K562 (cell line): Measurements from ENCODE around the gene FADS6. TPM values are rescaled to one million over a fixed set of nuclear protein-coding genes. Genes with fewer than 3 reads are reported as not detected.

Experiments used
- BCOR ChIP-seq: fragments of 450-650 bp; IDR thresholded peaks from 2 replicates; pipeline ENCODE4 v1.6.1; 2016
- FOXJ2 ChIP-seq: fragments of 200-800 bp; sonication (Bioruptor generic); IDR thresholded peaks from 2 replicates; pipeline ENCODE4 v1.6.1; 2016; ENCODE audit warnings: missing genetic modification characterization, missing compliant biosample characterization
- GABPB1 ChIP-seq: sonication (generic); formaldehyde crosslinking; IDR thresholded peaks from 2 replicates; pipeline ENCODE4 v1.8.0; 2022; ENCODE audit warnings: mild to moderate bottlenecking, missing genetic modification reagents
- GATAD2B ChIP-seq: fragments of 450-650 bp; IDR thresholded peaks from 2 replicates; pipeline ENCODE4 v1.6.1; 2017; ENCODE audit warnings: mild to moderate bottlenecking, borderline replicate concordance
- GTF2E2 ChIP-seq: fragments of 200-800 bp; sonication (Bioruptor generic); IDR thresholded peaks from 2 replicates; pipeline ENCODE4 v1.6.1; 2016; ENCODE audit warnings: missing genetic modification characterization, missing compliant biosample characterization
- MEIS2 ChIP-seq: fragments of 450-650 bp; IDR thresholded peaks from 2 replicates; pipeline ENCODE4 v1.6.1; 2014; ENCODE audit warnings: mild to moderate bottlenecking; ENCODE audit not compliant: partially characterized antibody
- MYBL2 ChIP-seq, 2 experiments: fragments of 450-650 bp in 1 of 2; sonication (generic) in 1 of 2; formaldehyde crosslinking in 1 of 2; IDR thresholded peaks; 2 replicates each; pipeline versions ENCODE4 v1.6.1 to v1.8.1; 2017 to 2022; ENCODE audit warnings: borderline replicate concordance in 1 of 2, inconsistent platforms in 1 of 2, low read depth in 1 of 2, mild to moderate bottlenecking in 1 of 2, missing genetic modification reagents in 1 of 2, moderate library complexity in 1 of 2
- NELFE ChIP-seq: IDR thresholded peaks from 2 replicates; pipeline ENCODE4 v1.6.1; 2011; ENCODE audit warnings: mild to moderate bottlenecking; ENCODE audit not compliant: insufficient read depth, insufficient read length
- NR3C1 ChIP-seq: sonication (generic); formaldehyde crosslinking; IDR thresholded peaks from 2 replicates; pipeline ENCODE4 v1.8.1; 2022; ENCODE audit warnings: missing genetic modification reagents
- POLR3A ChIP-seq: IDR thresholded peaks from 2 replicates; pipeline ENCODE4 v1.6.1; 2011; ENCODE audit warnings: borderline replicate concordance, mild to moderate bottlenecking, moderate library complexity; ENCODE audit not compliant: insufficient read length, insufficient read depth; ENCODE audit errors: extremely low read depth
- ZNF174 ChIP-seq: fragments of 250-450 bp; sonication (Bioruptor Pico); IDR thresholded peaks from 2 replicates; pipeline ENCODE4 v1.4.0; 2020; ENCODE audit warnings: mild to moderate bottlenecking
- ZNF347 ChIP-seq: fragments of 450-650 bp; formaldehyde crosslinking; IDR thresholded peaks from 2 replicates; pipeline ENCODE4 v1.4.0; 2020; ENCODE audit warnings: low read depth, mild to moderate bottlenecking, moderate library complexity
- ZNF384 ChIP-seq: IDR thresholded peaks from 2 replicates; pipeline ENCODE4 v1.6.1; 2012; ENCODE audit warnings: low read depth, low read length, improper control_type of control experiment
- ZNF436 ChIP-seq: fragments of 250-450, 450-650 bp; sonication (Bioruptor Pico); formaldehyde crosslinking; IDR thresholded peaks from 2 replicates; pipeline ENCODE4 v1.7.0; 2020; ENCODE audit warnings: mild to moderate bottlenecking
- polyA plus RNA-seq, 8 experiments: library from polyadenylated mRNA; depleted of rRNA in 4 of 8; stranded (reverse) in 5 of 8; unstranded in 3 of 8; fragments of >200 nt; fragmentation: Nextera tagmentation in 2 of 8; fragmentation: Illumina TruSeq in 1 of 8; extraction: Ambion mirVana in 2 of 8; extraction: Trizol in 1 of 8; gene quantifications; 2 replicates each; pipeline versions ENCODE4 v1.2.1 to v1.2.3, GENCODE V29; 2011 to 2014; ENCODE audit warnings: inconsistent platforms in 1 of 8, missing spikeins in 1 of 8
- total RNA-seq, 7 experiments: library from RNA; depleted of rRNA in 6 of 7; stranded (reverse); fragments of >200 nt in 6 of 7; fragmentation: Illumina TruSeq in 2 of 7; extraction: Trizol in 2 of 7; gene quantifications; 2 replicates each; pipeline versions ENCODE4 v1.2.1 to v1.2.3, GENCODE V29; 2011 to 2021; ENCODE audit warnings: low replicate concordance in 1 of 7
- TF ChIP-seq, protein P1 (sequence below), 3 experiments: fragments of 200-800 bp in 1 of 3; fragments of 250-450 bp in 1 of 3; fragments of 450-650 bp in 1 of 3; sonication (Bioruptor Pico) in 1 of 3; sonication (Bioruptor generic) in 1 of 3; formaldehyde crosslinking in 1 of 3; IDR thresholded peaks; 2 replicates each; pipeline versions ENCODE4 v1.6.1 to v1.8.0; 2016 to 2022; ENCODE audit warnings: mild to moderate bottlenecking in 2 of 3, missing genetic modification characterization in 2 of 3, missing compliant biosample characterization in 1 of 3, moderate library complexity in 1 of 3
- TF ChIP-seq, protein P2 (sequence below): sonication (generic); formaldehyde crosslinking; IDR thresholded peaks from 2 replicates; pipeline ENCODE4 v1.8.1; 2023; ENCODE audit warnings: mild to moderate bottlenecking, missing genetic modification reagents

The FADS6 gene
- total and polyA plus RNA-seq, 9 of the 15 experiments (the other 6 are each of a cell fraction or from before 2014, with no cell fraction given), result 0.18 to 0.22 TPM; not detected in 7

DNA sequence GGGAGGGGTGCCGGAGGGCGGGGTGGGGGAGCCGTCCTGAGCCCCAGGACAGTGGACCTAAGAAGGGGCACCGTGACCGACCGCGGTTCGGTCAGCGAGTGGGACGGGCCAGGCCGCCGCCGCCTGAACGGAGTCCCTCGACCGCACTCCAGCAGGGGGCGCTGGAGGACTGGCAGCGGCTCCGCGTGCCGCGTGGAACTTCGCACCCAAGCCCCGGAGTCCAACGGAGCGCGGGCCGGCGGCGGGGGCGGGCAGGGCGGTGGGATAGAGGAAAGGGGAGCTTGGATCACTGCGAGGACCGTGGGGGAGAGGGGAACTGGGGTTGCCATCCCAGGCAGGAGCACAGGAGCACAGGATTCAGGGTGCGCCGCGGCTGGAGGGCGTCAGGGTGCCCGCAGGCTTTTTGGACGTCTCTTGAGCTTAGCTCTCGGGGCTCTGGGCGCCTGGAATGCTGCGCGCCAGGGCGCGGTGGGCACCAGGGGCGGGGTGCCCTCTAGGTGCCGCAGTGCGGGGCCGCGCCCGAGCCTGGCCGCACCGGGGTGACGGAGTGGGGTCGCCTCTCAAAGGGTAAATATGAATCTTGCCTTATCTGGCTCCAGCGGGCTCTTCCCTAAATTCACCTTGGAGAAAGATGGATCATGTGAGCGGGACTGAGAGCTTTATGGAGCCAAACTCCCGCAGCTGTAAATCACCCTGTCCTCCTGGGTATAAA lies 30.3 kb upstream of the FADS6 start (continued):
- TF ChIP-seq, protein P1, sequence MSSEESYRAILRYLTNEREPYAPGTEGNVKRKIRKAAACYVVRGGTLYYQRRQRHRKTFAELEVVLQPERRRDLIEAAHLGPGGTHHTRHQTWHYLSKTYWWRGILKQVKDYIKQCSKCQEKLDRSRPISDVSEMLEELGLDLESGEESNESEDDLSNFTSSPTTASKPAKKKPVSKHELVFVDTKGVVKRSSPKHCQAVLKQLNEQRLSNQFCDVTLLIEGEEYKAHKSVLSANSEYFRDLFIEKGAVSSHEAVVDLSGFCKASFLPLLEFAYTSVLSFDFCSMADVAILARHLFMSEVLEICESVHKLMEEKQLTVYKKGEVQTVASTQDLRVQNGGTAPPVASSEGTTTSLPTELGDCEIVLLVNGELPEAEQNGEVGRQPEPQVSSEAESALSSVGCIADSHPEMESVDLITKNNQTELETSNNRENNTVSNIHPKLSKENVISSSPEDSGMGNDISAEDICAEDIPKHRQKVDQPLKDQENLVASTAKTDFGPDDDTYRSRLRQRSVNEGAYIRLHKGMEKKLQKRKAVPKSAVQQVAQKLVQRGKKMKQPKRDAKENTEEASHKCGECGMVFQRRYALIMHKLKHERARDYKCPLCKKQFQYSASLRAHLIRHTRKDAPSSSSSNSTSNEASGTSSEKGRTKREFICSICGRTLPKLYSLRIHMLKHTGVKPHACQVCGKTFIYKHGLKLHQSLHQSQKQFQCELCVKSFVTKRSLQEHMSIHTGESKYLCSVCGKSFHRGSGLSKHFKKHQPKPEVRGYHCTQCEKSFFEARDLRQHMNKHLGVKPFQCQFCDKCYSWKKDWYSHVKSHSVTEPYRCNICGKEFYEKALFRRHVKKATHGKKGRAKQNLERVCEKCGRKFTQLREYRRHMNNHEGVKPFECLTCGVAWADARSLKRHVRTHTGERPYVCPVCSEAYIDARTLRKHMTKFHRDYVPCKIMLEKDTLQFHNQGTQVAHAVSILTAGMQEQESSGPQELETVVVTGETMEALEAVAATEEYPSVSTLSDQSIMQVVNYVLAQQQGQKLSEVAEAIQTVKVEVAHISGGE (CRISPR knock-in tag; IDR thresholded peaks at IDR 0.05), result no peak
- TF ChIP-seq ZNF174 (CRISPR knock-in tag) (no peak), ZNF384 (no peak), GATAD2B (no peak; the same call in 1 of the 2 replicates), POLR3A (no peak), MEIS2 (peak; percentile 77), BCOR (peak; percentile 21; the same call in 1 of the 2 replicates), MYBL2 (IDR thresholded peaks at IDR 0.05; ENCODE audit: low read depth) (no peak), MYBL2 (CRISPR knock-in tag; IDR thresholded peaks at IDR 0.05; ENCODE audit: borderline replicate concordance) (no peak), NR3C1 (CRISPR knock-in tag) (no peak; the same call in 1 of the 2 replicates), FOXJ2 (tag) (no peak), ZNF436 (CRISPR knock-in tag) (no peak), GTF2E2 (tag) (no peak), NELFE (no peak), GABPB1 (CRISPR knock-in tag) (peak; percentile 42; the same call in 1 of the 2 replicates), ZNF347 (no peak)
- TF ChIP-seq, protein P2, sequence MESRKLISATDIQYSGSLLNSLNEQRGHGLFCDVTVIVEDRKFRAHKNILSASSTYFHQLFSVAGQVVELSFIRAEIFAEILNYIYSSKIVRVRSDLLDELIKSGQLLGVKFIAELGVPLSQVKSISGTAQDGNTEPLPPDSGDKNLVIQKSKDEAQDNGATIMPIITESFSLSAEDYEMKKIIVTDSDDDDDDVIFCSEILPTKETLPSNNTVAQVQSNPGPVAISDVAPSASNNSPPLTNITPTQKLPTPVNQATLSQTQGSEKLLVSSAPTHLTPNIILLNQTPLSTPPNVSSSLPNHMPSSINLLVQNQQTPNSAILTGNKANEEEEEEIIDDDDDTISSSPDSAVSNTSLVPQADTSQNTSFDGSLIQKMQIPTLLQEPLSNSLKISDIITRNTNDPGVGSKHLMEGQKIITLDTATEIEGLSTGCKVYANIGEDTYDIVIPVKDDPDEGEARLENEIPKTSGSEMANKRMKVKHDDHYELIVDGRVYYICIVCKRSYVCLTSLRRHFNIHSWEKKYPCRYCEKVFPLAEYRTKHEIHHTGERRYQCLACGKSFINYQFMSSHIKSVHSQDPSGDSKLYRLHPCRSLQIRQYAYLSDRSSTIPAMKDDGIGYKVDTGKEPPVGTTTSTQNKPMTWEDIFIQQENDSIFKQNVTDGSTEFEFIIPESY (CRISPR knock-in tag), result no peak
